ENCODE measurements around the gene HIRIP3. TPM values are rescaled to one million over a fixed set of nuclear protein-coding genes. Genes with fewer than 3 reads are reported as not detected.

Gene HIRIP3
- total and polyA plus RNA-seq, 2 donors (not counting 3 experiments of a cell fraction or from before 2014, with no cell fraction given): 6.7 to 8.6 TPM

DNA sequence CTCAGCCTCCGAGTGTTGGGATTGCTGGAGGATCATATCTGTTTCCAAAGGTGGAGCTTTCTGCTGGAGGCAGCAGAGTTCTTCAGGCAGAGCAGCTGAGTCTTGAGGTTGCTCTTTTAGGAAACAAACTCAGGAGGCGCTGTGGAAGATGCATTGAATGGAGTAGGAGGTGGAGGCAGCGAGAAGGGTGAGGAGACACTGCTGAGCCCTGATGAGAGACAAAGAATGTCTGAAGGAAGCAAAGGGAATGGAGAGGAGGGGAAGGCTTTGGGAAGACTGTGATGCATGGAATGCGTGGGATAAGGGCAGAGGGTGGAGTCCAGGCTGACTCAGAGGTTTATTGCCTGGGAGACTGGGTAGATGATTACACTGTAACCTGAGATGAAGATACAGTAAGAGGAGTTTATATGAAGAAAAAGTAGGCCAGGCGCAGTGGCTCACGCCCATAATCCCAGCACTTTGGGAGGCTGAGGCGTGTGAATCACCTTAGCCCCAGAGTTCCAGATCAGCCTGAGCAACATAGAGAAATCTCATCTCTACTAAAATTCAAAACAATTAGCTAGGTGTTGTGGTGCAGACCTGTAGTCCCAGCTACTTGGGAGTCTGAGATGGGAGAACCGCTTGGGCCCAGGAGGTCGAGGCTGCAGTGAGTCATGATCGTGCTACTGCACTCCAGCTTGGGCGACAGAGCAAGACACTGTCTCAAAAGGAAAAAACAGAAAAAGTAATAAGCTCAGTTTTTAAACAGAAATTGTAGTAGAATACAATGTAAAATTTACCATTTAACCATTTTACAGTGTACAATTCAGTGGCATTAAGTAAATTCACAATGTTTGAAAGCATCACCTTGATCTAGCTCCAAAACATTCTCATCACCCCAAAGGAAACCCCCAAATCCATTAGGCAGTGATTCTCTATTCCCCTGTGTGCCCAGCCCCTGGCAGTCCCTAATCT is 51.3 kb downstream of the HIRIP3 start:
- CTCF ChIA-PET: interaction anchor here (0.6 to 1.6 kb wide), 6 partner anchors 9 to 96 kb away, joined by 3 to 4 read pairs (median 3); partner anchors contain the start of genes KCTD13 and TMEM219
- TF ChIP-seq MYC (IDR thresholded peaks at IDR 0.05; ENCODE audit: low read depth, low read length): no peak
- TF ChIP-seq, protein P1, sequence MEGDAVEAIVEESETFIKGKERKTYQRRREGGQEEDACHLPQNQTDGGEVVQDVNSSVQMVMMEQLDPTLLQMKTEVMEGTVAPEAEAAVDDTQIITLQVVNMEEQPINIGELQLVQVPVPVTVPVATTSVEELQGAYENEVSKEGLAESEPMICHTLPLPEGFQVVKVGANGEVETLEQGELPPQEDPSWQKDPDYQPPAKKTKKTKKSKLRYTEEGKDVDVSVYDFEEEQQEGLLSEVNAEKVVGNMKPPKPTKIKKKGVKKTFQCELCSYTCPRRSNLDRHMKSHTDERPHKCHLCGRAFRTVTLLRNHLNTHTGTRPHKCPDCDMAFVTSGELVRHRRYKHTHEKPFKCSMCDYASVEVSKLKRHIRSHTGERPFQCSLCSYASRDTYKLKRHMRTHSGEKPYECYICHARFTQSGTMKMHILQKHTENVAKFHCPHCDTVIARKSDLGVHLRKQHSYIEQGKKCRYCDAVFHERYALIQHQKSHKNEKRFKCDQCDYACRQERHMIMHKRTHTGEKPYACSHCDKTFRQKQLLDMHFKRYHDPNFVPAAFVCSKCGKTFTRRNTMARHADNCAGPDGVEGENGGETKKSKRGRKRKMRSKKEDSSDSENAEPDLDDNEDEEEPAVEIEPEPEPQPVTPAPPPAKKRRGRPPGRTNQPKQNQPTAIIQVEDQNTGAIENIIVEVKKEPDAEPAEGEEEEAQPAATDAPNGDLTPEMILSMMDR (IDR thresholded peaks at IDR 0.05; ENCODE audit: extremely low read depth in 1 of 2, insufficient read depth in 1 of 2, low read depth in 1 of 2, low read length in 2 of 2): no peak
- TF ChIP-seq, protein P2, sequence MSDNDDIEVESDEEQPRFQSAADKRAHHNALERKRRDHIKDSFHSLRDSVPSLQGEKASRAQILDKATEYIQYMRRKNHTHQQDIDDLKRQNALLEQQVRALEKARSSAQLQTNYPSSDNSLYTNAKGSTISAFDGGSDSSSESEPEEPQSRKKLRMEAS (IDR thresholded peaks at IDR 0.05; ENCODE audit: insufficient read depth, insufficient read length): no peak
- TF ChIP-seq EZH2 (IDR thresholded peaks at IDR 0.05; ENCODE audit: borderline replicate concordance, low read depth, low read length, severe bottlenecking): no peak
- no peak for TF ChIP-seq FOS (IDR thresholded peaks at IDR 0.05; ENCODE audit: borderline replicate concordance, insufficient read depth, low read length)
- no peak for TF ChIP-seq POLR2A (IDR thresholded peaks at IDR 0.05; ENCODE audit: low read depth, low read length)
- no peak for TF ChIP-seq GATA2 (IDR thresholded peaks at IDR 0.05; ENCODE audit: insufficient read depth, insufficient read length, low read depth, low read length)
- no peak for TF ChIP-seq JUN (IDR thresholded peaks at IDR 0.05; ENCODE audit: borderline replicate concordance, insufficient read depth, insufficient read length, low read depth)
- TF ChIP-seq POLR2AphosphoS5 (IDR thresholded peaks at IDR 0.05; ENCODE audit: insufficient read depth, low read depth, low read length): no peak
- FAIRE-seq: peak; percentile 53
- intact Hi-C loops (cut with micrococcal nuclease) (no loop called here), dilution Hi-C loops (cut with MboI; ENCODE audit: extremely low pct_ligation_motif_present, low sequenced_read_pairs) (no loop called here)
- Histone ChIP-seq H3K79me2 (ENCODE audit: control insufficient read depth, insufficient read depth, low read length) (no peaks in the 10 kb centered on the region), H3K27me3 (ENCODE audit: control insufficient read depth in 2 of 2, insufficient read depth in 2 of 2, low read length in 2 of 2) (no peaks in the 10 kb centered on the region), H3K4me2 (ENCODE audit: insufficient read depth, low read length) (no peak overlapping the region), H3K27ac (ENCODE audit: insufficient read depth, low read depth, low read length) (no peak overlapping the region), H3K36me3 (ENCODE audit: control insufficient read depth in 2 of 2, extremely low read depth in 1 of 2, insufficient read depth in 2 of 2, low read length in 2 of 2) (no peaks in the 10 kb centered on the region), H4K20me1 (replicated peaks; ENCODE audit: control insufficient read depth, extremely low read depth, insufficient read depth, low read length) (no peaks in the 10 kb centered on the region), H3K9me1 (replicated peaks; ENCODE audit: control insufficient read depth, extremely low read depth, insufficient read depth, low read length) (no peaks in the 10 kb centered on the region), H3K9ac (replicated peaks; ENCODE audit: extremely low read depth, insufficient read depth, low read length) (no peak overlapping the region), H3K4me3 (replicated peaks in 1 of 3; ENCODE audit: insufficient read depth in 1 of 3, low read depth in 1 of 3, low read length in 3 of 3) (no peak overlapping the region), H3K9me3 (replicated peaks; ENCODE audit: control insufficient read depth, insufficient read depth, low read length) (no peaks in the 10 kb centered on the region), H2AFZ (ENCODE audit: low read depth, low read length) (no peak overlapping the region), H3K4me1 (ENCODE audit: control insufficient read depth, extremely low read depth, insufficient read depth, low read length) (no peaks in the 10 kb centered on the region)
- DNase-seq (ENCODE audit: low read depth, low spot score): peak; percentile 38
- POLR2A ChIA-PET: no interaction called here
- no TSS peak for BruUV-seq (replicated peaks)

Other genes with a start within 250 kb of the HIRIP3 start
- gene C16orf54, start 249.6 kb downstream of the HIRIP3 start, total RNA-seq: not detected in 2 replicates
- not detected in 2 replicates for gene C16orf54, start 249.6 kb downstream of the HIRIP3 start, polyA plus RNA-seq
- not detected in 2 replicates for gene ZG16, start 217.4 kb downstream of the HIRIP3 start, total RNA-seq
- gene ZG16, start 217.4 kb downstream of the HIRIP3 start, polyA plus RNA-seq: not detected in 2 replicates
- 82.3 and 90.0 TPM in 2 replicates for gene KIF22, start 204.9 kb downstream of the HIRIP3 start, total RNA-seq
- 67.3 and 67.9 TPM in 2 replicates for gene KIF22, start 204.9 kb downstream of the HIRIP3 start, polyA plus RNA-seq
- gene MAZ, start 189.1 kb downstream of the HIRIP3 start, total RNA-seq: 311 TPM in 2 replicates
- 165 and 212 TPM in 2 replicates for gene MAZ, start 189.1 kb downstream of the HIRIP3 start, polyA plus RNA-seq
- 2.3 and 3.3 TPM in 2 replicates for gene PRRT2, start 183.4 kb downstream of the HIRIP3 start, total RNA-seq
- gene PRRT2, start 183.4 kb downstream of the HIRIP3 start, polyA plus RNA-seq: 3.3 and 3.4 TPM in 2 replicates
- gene PAGR1, start 179.5 kb downstream of the HIRIP3 start, total RNA-seq: 24.2 and 26.3 TPM in 2 replicates
- 13.0 and 15.9 TPM in 2 replicates for gene PAGR1, start 179.5 kb downstream of the HIRIP3 start, polyA plus RNA-seq
- gene MVP, start 175.2 kb downstream of the HIRIP3 start, total RNA-seq: 116 and 118 TPM in 2 replicates
- gene MVP, start 175.2 kb downstream of the HIRIP3 start, polyA plus RNA-seq: 47.0 and 49.8 TPM in 2 replicates
- gene CDIPT, start 132.4 kb downstream of the HIRIP3 start, total RNA-seq: 67.3 and 68.7 TPM in 2 replicates
- gene CDIPT, start 132.4 kb downstream of the HIRIP3 start, polyA plus RNA-seq: 161 and 179 TPM in 2 replicates
- gene SEZ6L2, start 96.1 kb downstream of the HIRIP3 start, total RNA-seq: 2.4 and 2.5 TPM in 2 replicates
- gene SEZ6L2, start 96.1 kb downstream of the HIRIP3 start, polyA plus RNA-seq: 4.5 and 5.6 TPM in 2 replicates
- gene ASPHD1, start 95.1 kb downstream of the HIRIP3 start, total RNA-seq: 0.88 and 1.2 TPM in 2 replicates
- 0.90 and 1.1 TPM in 2 replicates for gene ASPHD1, start 95.1 kb downstream of the HIRIP3 start, polyA plus RNA-seq
- gene KCTD13, start 69.4 kb downstream of the HIRIP3 start, total RNA-seq: 21.0 and 24.2 TPM in 2 replicates
- gene KCTD13, start 69.4 kb downstream of the HIRIP3 start, polyA plus RNA-seq: 22.6 and 25.0 TPM in 2 replicates
- 99.4 and 110 TPM in 2 replicates for gene TMEM219, start 33.5 kb downstream of the HIRIP3 start, total RNA-seq
- gene TMEM219, start 33.5 kb downstream of the HIRIP3 start, polyA plus RNA-seq: 182 and 201 TPM in 2 replicates
- 112 and 114 TPM in 2 replicates for gene TAOK2, start 21.7 kb downstream of the HIRIP3 start, total RNA-seq
- 52.8 and 57.5 TPM in 2 replicates for gene TAOK2, start 21.7 kb downstream of the HIRIP3 start, polyA plus RNA-seq
- 76.4 and 84.1 TPM in 2 replicates for gene INO80E, start 624 bp upstream of the HIRIP3 start, total RNA-seq
- gene INO80E, start 624 bp upstream of the HIRIP3 start, polyA plus RNA-seq: 41.7 and 42.7 TPM in 2 replicates
- gene DOC2A, start 15.4 kb upstream of the HIRIP3 start, total RNA-seq: 0.58 and 0.60 TPM in 2 replicates
- 0.63 and 1.1 TPM in 2 replicates for gene DOC2A, start 15.4 kb upstream of the HIRIP3 start, polyA plus RNA-seq
- not detected in 2 replicates for gene C16orf92, start 27.6 kb upstream of the HIRIP3 start, total RNA-seq
- not detected in 2 replicates for gene C16orf92, start 27.6 kb upstream of the HIRIP3 start, polyA plus RNA-seq
- 0.86 and 0.99 TPM in 2 replicates for gene TLCD3B, start 35.7 kb upstream of the HIRIP3 start, total RNA-seq
- 0.37 and 0.59 TPM in 2 replicates for gene TLCD3B, start 35.7 kb upstream of the HIRIP3 start, polyA plus RNA-seq
- 1,029 and 1,114 TPM in 2 replicates for gene ALDOA, start 70.1 kb upstream of the HIRIP3 start, total RNA-seq
- gene ALDOA, start 70.1 kb upstream of the HIRIP3 start, polyA plus RNA-seq: 871 and 972 TPM in 2 replicates
- gene PPP4C, start 80.4 kb upstream of the HIRIP3 start, total RNA-seq: 159 and 167 TPM in 2 replicates
- gene PPP4C, start 80.4 kb upstream of the HIRIP3 start, polyA plus RNA-seq: 327 and 378 TPM in 2 replicates
- 0.42 and 0.60 TPM in 2 replicates for gene TBX6, start 96.3 kb upstream of the HIRIP3 start, total RNA-seq
- 0.30 and 0.40 TPM in 2 replicates for gene TBX6, start 96.3 kb upstream of the HIRIP3 start, polyA plus RNA-seq
- gene YPEL3, start 100.6 kb upstream of the HIRIP3 start, total RNA-seq: 46.1 and 47.6 TPM in 2 replicates
- gene YPEL3, start 100.6 kb upstream of the HIRIP3 start, polyA plus RNA-seq: 78.0 and 89.7 TPM in 2 replicates
- gene GDPD3, start 117.9 kb upstream of the HIRIP3 start, total RNA-seq: 17.9 and 18.6 TPM in 2 replicates
- gene GDPD3, start 117.9 kb upstream of the HIRIP3 start, polyA plus RNA-seq: 7.8 and 8.0 TPM in 2 replicates
- gene MAPK3, start 127.6 kb upstream of the HIRIP3 start, total RNA-seq: 138 and 143 TPM in 2 replicates
- gene MAPK3, start 127.6 kb upstream of the HIRIP3 start, polyA plus RNA-seq: 294 and 337 TPM in 2 replicates
- gene CORO1A, start 188.0 kb upstream of the HIRIP3 start, total RNA-seq: 6.1 and 6.6 TPM in 2 replicates
- gene CORO1A, start 188.0 kb upstream of the HIRIP3 start, polyA plus RNA-seq: 4.7 and 6.4 TPM in 2 replicates
- gene BOLA2B, start 198.0 kb upstream of the HIRIP3 start, total RNA-seq: 161 and 173 TPM in 2 replicates
- 310 and 354 TPM in 2 replicates for gene BOLA2B, start 198.0 kb upstream of the HIRIP3 start, polyA plus RNA-seq
- gene SLX1A, start 198.3 kb upstream of the HIRIP3 start, total RNA-seq: 30.9 and 77.9 TPM in 2 replicates
- 28.9 and 29.8 TPM in 2 replicates for gene SLX1A, start 198.3 kb upstream of the HIRIP3 start, polyA plus RNA-seq
- gene SULT1A3, start 203.6 kb upstream of the HIRIP3 start, total RNA-seq: 12.2 and 18.1 TPM in 2 replicates
- 4.8 and 5.1 TPM in 2 replicates for gene SULT1A3, start 203.6 kb upstream of the HIRIP3 start, polyA plus RNA-seq